HG03039 (cell line): ENCODE data around the gene SEC24B.
"Not testable (repeated sequence)": the region's sequence is repeated elsewhere in the genome, so short reads cannot be mapped to it uniquely, and the experiment has no call there.

Source experiments
- ATAC-seq: cut with Tn5 transposase; IDR thresholded peaks from one replicate; pipeline ENCODE4 v1.9.1; 2021; ENCODE audit warnings: mild to moderate bottlenecking, moderate library complexity; ENCODE audit not compliant: unreplicated experiment

Gene SEC24B

DNA sequence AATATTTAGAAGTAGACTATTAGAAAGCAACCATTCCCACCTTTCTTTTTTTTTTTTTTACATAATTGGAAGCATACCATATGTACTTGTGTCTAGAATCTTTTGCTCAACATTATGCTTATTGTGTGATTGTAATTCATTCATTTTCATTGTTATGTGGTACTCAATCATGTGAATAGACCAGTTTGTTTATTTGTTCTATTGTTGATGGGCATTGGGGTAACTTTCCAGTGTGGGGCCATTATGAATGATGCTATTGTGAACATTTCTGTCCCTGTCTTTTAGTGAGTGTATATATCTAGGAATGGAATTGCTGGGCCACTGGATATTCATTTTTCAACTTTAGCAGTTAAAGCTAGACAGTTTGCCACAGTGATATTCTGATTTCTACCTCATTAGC is 63.9 kb downstream of the SEC24B start:
- no peak for ATAC-seq

DNA sequence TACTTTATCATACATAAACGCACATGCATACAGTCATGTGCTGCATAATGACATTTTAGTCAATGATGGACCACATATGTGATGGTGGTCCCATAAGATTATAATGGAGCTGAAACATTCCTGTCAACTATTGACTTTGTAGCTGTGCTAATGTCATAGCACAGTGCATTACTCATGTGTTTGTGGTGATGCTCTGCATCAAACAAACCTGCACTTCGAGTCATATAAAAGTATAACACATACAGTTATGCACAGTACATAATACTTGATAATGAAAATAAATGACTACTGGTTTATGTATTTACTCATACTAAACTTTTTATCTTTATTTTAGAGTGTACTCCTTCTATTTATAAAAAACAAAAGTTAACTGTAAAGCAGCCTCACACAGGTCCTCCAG is 65.9 kb downstream of the SEC24B start:
- no peak for ATAC-seq

DNA sequence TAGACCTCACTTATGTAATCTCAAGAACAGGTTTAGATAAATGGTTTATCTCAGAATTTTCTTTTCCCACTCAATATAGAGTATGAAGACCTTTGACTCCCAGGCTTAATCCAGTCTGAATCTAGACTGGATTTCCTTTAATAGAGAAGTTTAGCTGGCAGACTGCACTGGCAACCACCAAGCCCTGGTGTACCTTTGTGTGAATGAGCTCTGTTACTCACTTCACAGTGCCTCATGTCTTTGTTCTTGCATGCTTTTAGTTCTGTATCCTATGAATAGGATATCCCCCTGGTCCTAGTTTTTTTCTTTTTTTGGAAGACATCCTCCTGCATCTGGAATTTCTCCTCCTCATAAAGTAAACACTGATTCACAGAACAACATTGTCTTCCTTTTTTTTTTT is 73.3 kb downstream of the SEC24B start:
- no peak for ATAC-seq

DNA sequence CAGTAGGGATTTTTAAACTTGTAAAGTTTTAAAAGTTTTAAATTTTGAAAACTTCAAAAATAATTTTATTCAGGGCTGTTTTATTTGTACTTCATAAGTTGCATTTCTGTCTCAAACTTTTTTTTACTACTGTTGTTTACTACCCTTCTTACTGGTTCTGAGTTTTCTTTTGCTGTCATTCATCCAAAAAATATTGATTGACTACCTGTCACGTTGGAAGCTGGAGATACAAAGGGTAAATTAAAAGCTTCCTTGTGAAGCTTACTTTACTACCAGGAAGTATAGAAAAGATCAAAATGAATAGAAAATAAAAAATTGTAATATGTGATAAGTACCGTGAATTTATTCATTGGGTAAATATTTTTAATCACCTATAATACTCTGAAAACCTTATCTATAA is 77.1 kb downstream of the SEC24B start:
- no peak for ATAC-seq

- no peak for ATAC-seq
Measured at GRCh38 chr4:109511414-109511813, 77.8 kb downstream of the SEC24B start.

DNA sequence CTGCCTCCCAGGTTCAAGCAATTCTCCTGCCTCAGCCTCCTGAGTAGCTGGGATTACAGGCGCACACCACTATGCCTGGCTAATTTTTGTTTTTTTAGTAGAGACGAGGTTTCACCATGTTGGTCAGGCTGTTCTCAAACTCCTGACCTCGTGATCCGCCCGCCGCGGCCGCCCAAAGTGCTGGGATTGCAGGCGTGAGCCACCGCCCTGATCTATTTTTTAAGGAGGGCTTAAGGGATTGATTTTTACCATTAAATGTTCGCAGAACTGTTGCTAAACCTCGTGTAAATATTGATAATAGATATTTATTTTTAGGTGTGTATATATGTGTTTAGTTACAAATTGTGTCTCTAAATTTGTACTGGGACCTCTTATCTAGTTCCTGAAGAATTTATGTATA is 79.8 kb downstream of the SEC24B start:
- ATAC-seq = not testable (repeated sequence)

- ATAC-seq = no peak
Measured at GRCh38 chr4:109532182-109532581, 98.6 kb downstream of the SEC24B start.

DNA sequence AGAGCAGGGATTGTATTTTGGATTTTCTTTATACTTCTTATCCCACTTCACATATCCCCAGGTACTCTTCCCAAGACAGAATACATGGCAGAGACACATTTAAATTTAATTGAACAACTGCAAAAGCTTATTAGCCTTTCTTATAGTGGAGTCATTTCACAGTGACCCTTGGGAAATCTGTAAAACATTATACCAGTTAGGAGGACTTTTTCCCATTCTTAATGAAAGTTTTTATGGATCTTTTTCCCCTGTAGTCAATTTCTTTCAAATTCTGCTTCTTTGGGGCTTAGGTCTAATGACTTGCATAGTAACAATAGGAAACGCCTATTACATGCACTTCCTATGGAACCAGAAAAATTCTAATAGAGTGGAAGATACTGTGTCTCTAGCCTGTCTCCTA is 111.8 kb downstream of the SEC24B start:
- ATAC-seq = no peak

DNA sequence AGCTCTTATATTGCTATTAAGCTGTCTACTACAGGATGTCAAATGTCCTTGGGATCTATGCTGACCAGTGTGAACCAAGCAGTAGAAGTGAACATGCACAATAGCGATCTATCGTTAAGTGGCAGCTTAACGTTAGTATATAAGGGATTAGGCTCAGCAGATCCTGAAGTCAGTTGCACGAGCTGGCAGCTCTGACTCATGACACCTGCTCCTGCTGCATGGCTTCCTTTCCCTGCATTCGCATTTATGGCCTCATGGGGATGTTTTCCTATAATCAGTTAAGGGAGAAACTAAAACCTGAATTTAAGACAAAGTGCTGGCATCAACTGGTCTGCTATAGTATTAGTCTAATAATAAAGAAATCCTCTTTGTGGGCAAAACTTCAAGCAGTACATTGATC is 113.8 kb downstream of the SEC24B start:
- no peak for ATAC-seq

DNA sequence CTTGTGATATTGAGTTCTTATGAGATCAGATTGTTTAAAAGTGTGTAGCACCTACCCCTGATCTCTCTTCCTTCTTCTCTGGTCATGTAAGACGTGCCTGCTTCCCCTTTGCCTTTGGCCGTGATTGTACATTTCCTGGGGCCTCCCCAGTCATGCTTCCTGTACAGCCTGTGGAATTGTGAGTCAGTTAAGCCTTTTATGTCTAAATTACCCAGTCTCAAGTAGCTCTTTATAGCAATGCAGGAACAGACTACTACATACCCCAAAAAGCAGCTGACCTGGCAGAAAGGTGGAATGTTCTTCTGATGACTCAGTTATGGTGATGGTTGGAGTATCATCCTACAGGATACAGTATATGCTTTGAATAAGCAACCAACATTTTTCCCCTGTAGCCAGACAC is 115.0 kb downstream of the SEC24B start:
- ATAC-seq = no peak

DNA sequence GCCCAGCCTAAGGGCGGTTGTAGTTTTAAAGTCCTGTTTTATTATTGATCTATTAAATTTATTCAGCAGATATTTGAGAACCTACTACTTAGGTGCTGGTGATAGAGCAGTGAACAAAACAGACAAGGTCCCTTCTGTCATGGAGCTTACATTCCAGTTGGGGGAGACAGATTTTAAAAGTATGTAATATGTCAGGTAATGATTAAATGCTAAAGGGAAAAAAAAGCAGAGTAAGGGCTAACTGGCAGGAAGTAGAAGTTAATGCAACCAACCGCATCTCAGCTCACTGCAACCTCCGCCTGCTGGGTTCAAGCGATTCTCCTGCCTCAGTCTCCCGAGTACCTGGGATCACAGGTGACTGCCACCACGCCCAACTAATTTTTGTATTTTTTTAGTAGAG is 118.6 kb downstream of the SEC24B start:
- ATAC-seq = no peak

DNA sequence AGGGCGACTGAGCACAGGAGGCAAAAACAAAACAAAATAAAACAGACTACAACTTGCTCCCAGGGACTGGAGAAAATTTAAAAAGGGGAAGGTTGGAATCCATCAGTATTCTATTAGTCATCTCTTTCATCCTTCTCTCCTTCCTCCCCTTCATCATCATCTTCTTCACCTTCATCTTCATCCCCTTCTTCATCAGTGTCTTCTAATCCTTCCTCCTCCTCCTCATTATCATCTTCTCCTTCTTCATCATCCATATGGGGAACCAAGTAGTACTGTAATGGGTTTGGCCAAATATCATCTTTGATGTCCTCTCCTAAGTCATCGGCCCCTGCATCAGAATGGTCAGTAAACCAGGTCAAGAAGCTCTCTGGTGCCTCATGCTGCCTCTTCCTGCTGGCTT is 119.5 kb downstream of the SEC24B start:
- ATAC-seq = no peak

- no peak for ATAC-seq
Measured at GRCh38 chr4:109554971-109555370, 121.4 kb downstream of the SEC24B start.

DNA sequence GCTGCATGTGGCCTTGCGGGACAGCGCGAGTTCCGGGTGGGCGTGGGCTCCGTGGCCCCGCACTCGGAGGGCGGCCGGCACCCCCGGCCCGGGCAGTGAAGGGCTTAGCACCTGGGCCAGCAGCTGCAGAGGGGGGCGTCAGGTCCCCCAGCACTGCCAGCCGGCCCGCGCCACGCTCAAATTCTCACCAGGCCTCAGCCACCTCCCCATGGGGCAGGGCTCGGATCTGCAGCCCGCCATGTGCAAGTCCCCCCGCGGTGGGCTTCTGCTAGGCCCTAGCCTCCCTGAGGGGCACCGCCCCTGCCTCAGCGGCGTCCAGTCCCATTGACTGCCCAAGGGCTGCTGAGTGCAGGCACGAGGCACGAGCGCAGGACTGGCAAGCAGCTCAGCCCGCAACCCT is 123.8 kb downstream of the SEC24B start:
- ATAC-seq = no peak

GRCh38 chr4:109558095-109558494 is 124.5 kb downstream of the SEC24B start:
- not testable (repeated sequence) for ATAC-seq

DNA sequence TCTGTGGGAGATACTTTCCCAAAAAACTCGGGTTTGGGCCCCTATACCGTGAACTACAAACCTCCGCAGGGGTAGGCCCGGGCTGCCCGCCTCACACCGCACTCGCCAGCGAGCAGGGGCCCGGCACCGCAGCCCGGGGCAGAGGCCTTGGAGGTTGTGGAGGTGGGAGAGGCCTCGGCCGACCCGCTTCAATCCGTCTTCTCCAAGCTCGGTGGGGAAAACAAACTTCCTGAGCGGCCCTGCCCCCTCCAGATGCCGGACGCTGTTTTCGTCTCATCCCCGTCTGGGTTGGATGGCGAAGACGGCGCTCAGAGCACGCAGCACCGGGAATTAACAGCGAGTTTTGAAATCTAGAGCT is 126.0 kb downstream of the SEC24B start:
- peak; percentile 19 for ATAC-seq

GRCh38 chr4:109559983-109560686 is 126.5 kb downstream of the SEC24B start, which contains the start of gene MCUB:
Gene MCUB, plus strand, starts transcription at chr4:109560246. Its CDS starts 92 bp downstream, at chr4:109560338.
- ATAC-seq = peak; percentile 90

- peak; percentile 47 for ATAC-seq
Measured at GRCh38 chr4:109560687-109561461, 127.3 kb downstream of the SEC24B start.

DNA sequence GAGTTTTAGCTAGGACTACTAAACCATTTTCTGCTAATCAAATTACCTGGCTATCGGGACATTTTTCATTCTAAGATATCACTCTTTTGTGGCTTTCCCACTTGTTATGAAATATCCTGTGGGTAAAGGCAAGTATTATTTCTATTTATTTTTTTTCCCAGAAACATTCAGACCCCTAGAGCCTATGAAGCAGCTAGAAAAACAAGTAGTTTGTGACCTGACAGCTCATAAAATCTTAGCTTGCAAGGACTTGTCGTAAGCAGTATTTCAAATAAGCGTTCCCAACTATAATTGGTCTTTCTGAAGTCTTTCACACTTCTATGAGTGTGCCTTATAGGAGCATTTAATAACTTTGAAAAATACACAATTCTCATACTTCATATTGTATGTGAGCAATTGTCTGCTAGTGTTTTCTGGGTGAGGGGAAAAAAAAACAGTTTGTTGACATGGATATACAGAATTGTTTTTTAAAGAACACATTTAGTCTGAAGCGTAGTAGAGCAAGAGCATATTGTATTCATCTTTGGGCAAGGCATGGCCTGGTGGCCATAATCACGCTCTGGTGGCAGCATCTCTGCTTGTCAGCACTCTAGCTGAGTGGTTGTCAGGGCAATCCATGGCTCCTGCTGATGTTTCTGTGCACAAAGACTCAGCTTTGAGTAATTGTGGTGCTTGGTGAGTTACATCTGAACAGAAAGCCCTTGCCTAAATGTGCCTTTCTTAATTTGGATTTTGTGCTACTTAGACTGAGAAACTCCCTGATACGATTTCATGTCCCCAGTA is 129.0 kb downstream of the SEC24B start:
- no peak for ATAC-seq

DNA sequence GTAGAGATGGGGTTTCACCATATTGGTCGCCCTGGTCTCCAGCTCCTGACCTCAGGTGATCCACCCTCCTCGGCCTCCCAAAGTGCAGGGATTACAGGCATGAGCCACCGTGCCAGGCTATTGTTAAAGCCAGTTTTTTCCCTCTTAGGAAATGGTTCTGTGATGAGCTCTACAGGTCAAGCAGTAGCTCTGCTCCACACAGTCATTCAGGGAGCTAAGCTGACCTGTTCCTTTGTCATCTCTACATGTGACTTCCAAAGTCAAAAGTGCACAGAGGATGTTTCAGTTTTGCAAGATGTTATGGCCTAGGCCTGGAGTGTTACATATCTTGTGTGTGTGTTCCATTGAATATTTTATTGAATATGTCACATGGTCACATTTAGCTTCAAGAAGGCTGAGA is 137.9 kb downstream of the SEC24B start:
- no peak for ATAC-seq

- ATAC-seq = no peak
Measured at GRCh38 chr4:109572154-109572553, 138.5 kb downstream of the SEC24B start.

DNA sequence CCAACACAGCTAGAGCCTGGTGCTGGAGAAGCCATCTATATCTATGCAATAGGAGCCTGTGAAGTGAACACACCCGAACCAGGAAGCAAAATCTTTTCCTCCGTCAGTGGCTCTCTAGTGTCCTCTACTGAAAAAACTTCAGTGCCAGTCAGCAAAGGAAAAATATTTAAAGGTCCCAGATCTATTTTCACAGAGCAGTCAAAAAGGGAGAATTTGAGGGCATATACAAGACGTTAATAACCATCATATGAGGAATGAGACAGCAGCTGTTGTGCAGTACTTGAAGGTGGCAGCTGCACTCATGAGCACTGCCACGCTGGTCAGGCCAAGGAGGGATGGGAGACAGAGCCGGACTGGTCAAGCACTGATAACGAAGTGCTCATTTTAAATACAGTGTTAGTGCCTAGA is 140.8 kb downstream of the SEC24B start:
- ATAC-seq = no peak
